Measurements from ENCODE around the gene CDV3.
"Not testable (repeated sequence)": the region's sequence is repeated elsewhere in the genome, so short reads cannot be mapped to it uniquely, and the experiment has no call there.

CDV3 gene, protein sequence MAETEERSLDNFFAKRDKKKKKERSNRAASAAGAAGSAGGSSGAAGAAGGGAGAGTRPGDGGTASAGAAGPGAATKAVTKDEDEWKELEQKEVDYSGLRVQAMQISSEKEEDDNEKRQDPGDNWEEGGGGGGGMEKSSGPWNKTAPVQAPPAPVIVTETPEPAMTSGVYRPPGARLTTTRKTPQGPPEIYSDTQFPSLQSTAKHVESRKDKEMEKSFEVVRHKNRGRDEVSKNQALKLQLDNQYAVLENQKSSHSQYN

GRCh38 chr3:133573629-133574194 is at the start of gene CDV3:
CDV3 (plus strand) TSS chr3:133573686; CDS start chr3:133574045, 359 bp downstream.
- DNase-seq (ENCODE audit: low spot score) = no peak

- DNase-seq (ENCODE audit: low spot score) = not testable (repeated sequence)
These were observed 49.7 kb upstream of the CDV3 start for GRCh38 chr3:133523758-133524157.

DNA sequence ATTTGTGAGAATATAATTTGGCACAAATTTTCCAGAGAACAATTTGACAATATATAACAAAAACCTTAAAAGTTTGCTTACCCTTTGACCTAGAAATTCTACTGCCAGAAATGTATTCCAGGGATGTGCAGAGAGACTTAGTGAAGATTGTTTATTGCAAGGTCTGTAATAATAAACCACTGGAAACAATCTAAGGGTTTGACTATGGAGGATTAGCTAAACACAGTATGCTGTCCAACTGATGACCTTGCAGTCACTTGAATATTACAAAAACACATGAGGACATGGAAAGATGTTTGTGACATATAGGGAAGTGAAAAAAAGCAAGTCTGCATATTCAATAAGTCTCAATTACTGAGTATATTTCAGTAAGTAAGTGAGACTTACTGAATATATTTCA is 48.1 kb upstream of the CDV3 start:
- DNase-seq (ENCODE audit: low spot score) = no peak

- no peak for DNase-seq (ENCODE audit: low spot score)
These were observed 46.3 kb upstream of the CDV3 start for GRCh38 chr3:133527081-133527715.

GRCh38 chr3:133529809-133530208 is 43.7 kb upstream of the CDV3 start:
- no peak for DNase-seq (ENCODE audit: low spot score)

GRCh38 chr3:133531981-133532380 is 41.5 kb upstream of the CDV3 start:
- no peak for DNase-seq (ENCODE audit: low spot score)

DNA sequence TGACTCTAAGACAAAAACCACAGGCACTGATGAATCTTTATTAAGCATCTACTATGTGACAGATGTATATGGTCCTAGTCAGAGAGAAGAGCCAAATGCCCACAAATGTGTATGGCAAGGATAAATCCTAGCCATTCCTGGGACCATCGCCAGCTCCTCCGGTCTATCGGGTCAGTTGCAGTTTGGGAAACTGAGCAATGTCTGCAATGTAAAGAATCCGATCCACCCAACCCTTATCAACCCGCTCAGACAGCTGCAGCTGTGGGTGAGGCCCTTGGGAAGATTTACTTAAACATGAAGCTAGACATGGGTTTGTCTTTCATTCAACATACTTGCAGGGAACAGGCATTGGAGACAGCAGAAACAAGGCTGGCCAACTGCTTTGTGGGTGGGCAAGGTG is 40.5 kb upstream of the CDV3 start:
- no peak for DNase-seq (ENCODE audit: low spot score)

DNA sequence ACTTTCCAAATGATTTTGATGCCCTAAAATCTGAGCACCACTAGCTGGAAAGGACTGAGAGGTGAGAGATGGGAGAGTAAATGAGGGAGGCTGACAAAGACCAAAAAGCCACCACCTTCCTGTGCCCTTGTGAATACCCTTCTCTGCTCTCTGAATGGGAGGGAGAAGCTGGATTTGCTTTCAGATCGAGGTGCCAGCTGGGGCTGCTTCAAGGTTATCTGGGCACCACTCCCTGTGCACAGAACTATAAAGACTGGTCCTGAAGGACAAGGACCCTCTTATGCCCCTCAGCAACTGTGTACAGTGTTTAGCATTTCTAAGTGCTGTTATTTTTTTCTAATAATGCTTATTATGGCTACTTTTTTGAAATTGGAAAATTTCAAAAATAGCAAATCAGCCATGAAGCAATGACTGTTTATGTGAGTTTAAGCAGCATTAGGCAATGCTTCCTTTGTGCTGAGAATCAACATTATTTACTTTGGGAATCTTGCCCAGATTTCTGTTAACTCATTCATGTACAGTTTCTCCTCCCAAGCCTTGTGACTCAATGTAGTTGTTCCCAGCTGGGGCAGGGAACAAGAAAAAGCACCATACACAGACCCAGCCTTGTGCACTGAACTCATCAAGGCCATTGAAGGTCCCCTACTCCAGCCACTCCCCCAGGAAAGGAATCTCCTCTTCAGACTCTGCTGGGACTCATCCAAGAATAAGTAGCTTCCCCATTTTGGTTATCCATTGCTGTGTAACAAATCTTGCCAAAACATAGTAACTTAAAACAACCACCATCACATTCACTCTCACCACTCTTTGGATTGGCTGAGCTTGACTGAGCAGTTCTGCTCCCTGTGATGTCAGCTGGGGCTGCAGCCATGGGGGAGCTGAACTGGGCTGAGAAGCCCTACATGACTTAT is 37.3 kb upstream of the CDV3 start:
- DNase-seq (ENCODE audit: low spot score) = no peak

GRCh38 chr3:133537131-133537530 is 36.4 kb upstream of the CDV3 start:
- DNase-seq (ENCODE audit: low spot score) = not testable (repeated sequence)

DNA sequence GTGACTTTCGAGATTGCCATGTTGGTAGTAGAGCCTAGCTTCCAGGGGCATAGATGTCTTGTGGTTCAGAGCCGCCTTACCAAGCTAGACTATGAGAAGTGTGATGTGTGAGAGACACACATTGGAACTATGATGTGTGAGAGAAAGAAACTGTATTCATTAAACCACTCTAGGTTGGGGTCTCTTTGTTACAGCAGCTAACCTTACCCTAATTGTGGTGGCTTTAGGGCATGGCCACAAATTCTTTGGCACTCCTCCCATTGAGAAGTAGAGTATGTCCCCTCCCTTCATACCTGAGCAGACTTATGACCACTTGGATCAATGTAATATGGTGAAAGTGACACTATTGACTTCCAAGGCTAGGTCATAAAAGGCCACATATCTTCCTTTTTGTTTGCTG is 35.3 kb upstream of the CDV3 start:
- DNase-seq (ENCODE audit: low spot score) = no peak

GRCh38 chr3:133540896-133541674 is 32.4 kb upstream of the CDV3 start:
- no peak for DNase-seq (ENCODE audit: low spot score)

DNA sequence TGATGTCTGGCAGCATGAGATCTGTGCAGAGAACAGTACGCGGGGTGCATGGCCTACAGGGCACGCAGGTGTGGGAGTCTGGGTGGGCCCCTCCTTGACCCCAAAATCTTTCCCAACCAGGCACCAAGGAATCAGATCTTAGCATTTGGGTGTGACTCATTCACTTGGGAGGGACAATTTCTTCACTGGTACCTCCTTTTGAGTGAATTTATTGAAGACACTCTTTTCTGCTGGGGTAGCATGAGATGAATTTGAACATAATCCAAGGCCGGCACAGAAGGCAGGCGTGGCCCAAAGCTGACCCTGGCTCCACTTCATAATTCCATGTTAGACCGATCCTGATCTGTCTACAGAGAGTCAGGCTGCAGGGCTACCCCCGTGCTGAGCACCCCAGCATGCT is 30.6 kb upstream of the CDV3 start:
- DNase-seq (ENCODE audit: low spot score) = no peak

GRCh38 chr3:133544983-133545382 is 28.5 kb upstream of the CDV3 start:
- DNase-seq (ENCODE audit: low spot score) = not testable (repeated sequence)

GRCh38 chr3:133547432-133548041 is 25.9 kb upstream of the CDV3 start:
- no peak for DNase-seq (ENCODE audit: low spot score)

GRCh38 chr3:133548090-133548489 is 25.4 kb upstream of the CDV3 start:
- no peak for DNase-seq (ENCODE audit: low spot score)

DNA sequence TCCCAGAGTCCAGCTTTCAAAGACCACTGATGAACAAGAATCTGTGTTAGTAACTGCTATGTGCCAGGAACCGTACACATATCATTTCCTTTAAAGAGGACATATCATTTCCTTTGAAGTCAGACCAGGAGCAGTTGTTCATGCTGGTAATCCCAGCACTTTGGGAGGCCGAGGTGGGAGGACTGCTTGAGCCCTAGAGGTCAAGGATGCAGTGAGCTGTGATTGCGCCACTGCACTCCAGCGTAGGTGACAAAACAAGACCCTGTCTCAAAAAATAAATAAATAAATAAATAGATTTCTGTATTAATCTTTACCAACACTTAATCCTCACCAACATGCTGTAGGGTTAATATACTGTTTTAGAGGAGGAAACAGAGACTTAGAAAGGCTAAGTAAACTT is 23.9 kb upstream of the CDV3 start:
- no peak for DNase-seq (ENCODE audit: low spot score)

- not testable (repeated sequence) for DNase-seq (ENCODE audit: low spot score)
These were observed 21.9 kb upstream of the CDV3 start for GRCh38 chr3:133551589-133551988.

- no peak for DNase-seq (ENCODE audit: low spot score)
These were observed 11.8 kb upstream of the CDV3 start for GRCh38 chr3:133561679-133562078.

GRCh38 chr3:133562376-133562775 is 11.1 kb upstream of the CDV3 start:
- DNase-seq (ENCODE audit: low spot score) = no peak

GRCh38 chr3:133563186-133563591 is 10.3 kb upstream of the CDV3 start:
- DNase-seq (ENCODE audit: low spot score) = no peak

GRCh38 chr3:133563816-133564215 is 9.7 kb upstream of the CDV3 start:
- DNase-seq (ENCODE audit: low spot score) = no peak
